NCI-H226 (cell line): ENCODE data around the gene CCDC127.
"Not testable (repeated sequence)": the region's sequence is repeated elsewhere in the genome, so short reads cannot be mapped to it uniquely, and the experiment has no call there.

Source experiments
- DNase-seq: peaks from one replicate; pipeline ENCODE4 v3.0.0-alpha.2; 2015

Gene CCDC127

GRCh38 chr5:200985-201384 lies 17.0 kb downstream of the CCDC127 start:
- no peak for DNase-seq

- DNase-seq = no peak
Measured at GRCh38 chr5:199950-200645, 17.9 kb downstream of the CCDC127 start.

- no peak for DNase-seq
Measured at GRCh38 chr5:199197-199949, 18.6 kb downstream of the CCDC127 start.

- no peak for DNase-seq
Measured at GRCh38 chr5:198516-199196, 19.3 kb downstream of the CCDC127 start.

GRCh38 chr5:197892-198489 lies 20.0 kb downstream of the CCDC127 start:
- no peak for DNase-seq

- not testable (repeated sequence) for DNase-seq
Measured at GRCh38 chr5:197031-197430, 20.9 kb downstream of the CCDC127 start.

- no peak for DNase-seq
Measured at GRCh38 chr5:196350-196749, 21.6 kb downstream of the CCDC127 start.

- no peak for DNase-seq
Measured at GRCh38 chr5:195401-196160, 22.4 kb downstream of the CCDC127 start.

GRCh38 chr5:194603-195209 lies 23.2 kb downstream of the CCDC127 start:
- DNase-seq = no peak

- DNase-seq = no peak
Measured at GRCh38 chr5:194102-194501, 23.9 kb downstream of the CCDC127 start.

- no peak for DNase-seq
Measured at GRCh38 chr5:192970-193831, 24.8 kb downstream of the CCDC127 start.

- DNase-seq = no peak
Measured at GRCh38 chr5:192691-192969, 25.3 kb downstream of the CCDC127 start.

- no peak for DNase-seq
Measured at GRCh38 chr5:191949-192690, 25.8 kb downstream of the CCDC127 start.

GRCh38 chr5:191036-191948 lies 26.7 kb downstream of the CCDC127 start, which contains the start of gene LRRC14B:
Gene LRRC14B (plus strand): TSS chr5:191495. CDS start chr5:191539, 44 bp downstream.
- DNase-seq = no peak

- DNase-seq = no peak
Measured at GRCh38 chr5:190366-191035, 27.5 kb downstream of the CCDC127 start.

- no peak for DNase-seq
Measured at GRCh38 chr5:189976-190365, 28.0 kb downstream of the CCDC127 start.

GRCh38 chr5:189486-189885 lies 28.5 kb downstream of the CCDC127 start:
- no peak for DNase-seq

GRCh38 chr5:188488-189481 lies 29.2 kb downstream of the CCDC127 start:
- DNase-seq = peak; percentile 72
